Measurements from ENCODE around the gene NCOR2.

DNA sequence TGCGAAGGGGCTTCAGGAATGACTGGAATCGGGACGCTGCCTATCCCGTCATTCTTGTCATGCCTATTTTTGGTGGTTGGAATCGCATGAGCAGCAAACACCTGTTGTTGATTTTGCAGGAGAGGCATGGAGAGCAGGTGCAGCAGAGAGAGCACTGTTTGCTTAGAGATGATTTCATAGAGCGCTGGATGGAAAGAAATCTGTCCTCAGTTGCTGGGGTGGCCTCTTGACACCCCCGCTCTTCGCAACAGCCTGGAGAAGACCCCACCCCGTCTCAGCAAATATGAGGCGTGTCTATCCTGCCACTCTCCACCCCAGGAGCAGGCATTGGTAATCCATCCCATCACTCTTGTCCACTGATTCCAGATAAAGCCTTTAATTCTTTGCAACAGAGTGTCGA is 19.3 kb upstream of the NCOR2 start:
- TF ChIP-seq CTCF (IDR thresholded peaks at IDR 0.05), result no peak
- no peak for TF ChIP-seq POLR2A (IDR thresholded peaks at IDR 0.05)
